Measurements from ENCODE around the gene TAAR2.
"Not testable (repeated sequence)": the region's sequence is repeated elsewhere in the genome, so short reads cannot be mapped to it uniquely, and the experiment has no call there.

TAAR2 gene

GRCh38 chr6:132614554-132614953 is 9.5 kb downstream of the TAAR2 start:
- TF ChIP-seq, protein P1, sequence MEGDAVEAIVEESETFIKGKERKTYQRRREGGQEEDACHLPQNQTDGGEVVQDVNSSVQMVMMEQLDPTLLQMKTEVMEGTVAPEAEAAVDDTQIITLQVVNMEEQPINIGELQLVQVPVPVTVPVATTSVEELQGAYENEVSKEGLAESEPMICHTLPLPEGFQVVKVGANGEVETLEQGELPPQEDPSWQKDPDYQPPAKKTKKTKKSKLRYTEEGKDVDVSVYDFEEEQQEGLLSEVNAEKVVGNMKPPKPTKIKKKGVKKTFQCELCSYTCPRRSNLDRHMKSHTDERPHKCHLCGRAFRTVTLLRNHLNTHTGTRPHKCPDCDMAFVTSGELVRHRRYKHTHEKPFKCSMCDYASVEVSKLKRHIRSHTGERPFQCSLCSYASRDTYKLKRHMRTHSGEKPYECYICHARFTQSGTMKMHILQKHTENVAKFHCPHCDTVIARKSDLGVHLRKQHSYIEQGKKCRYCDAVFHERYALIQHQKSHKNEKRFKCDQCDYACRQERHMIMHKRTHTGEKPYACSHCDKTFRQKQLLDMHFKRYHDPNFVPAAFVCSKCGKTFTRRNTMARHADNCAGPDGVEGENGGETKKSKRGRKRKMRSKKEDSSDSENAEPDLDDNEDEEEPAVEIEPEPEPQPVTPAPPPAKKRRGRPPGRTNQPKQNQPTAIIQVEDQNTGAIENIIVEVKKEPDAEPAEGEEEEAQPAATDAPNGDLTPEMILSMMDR (IDR thresholded peaks at IDR 0.05; ENCODE audit: insufficient read depth, low read depth, low read length, missing control alignments) = no peak
- peak overlapping the region; percentile 1 for H3K4me3 ChIP-seq (ENCODE audit: low read depth, low read length)
- peak; percentile 10 for DNase-seq (ENCODE audit: low read depth)

DNA sequence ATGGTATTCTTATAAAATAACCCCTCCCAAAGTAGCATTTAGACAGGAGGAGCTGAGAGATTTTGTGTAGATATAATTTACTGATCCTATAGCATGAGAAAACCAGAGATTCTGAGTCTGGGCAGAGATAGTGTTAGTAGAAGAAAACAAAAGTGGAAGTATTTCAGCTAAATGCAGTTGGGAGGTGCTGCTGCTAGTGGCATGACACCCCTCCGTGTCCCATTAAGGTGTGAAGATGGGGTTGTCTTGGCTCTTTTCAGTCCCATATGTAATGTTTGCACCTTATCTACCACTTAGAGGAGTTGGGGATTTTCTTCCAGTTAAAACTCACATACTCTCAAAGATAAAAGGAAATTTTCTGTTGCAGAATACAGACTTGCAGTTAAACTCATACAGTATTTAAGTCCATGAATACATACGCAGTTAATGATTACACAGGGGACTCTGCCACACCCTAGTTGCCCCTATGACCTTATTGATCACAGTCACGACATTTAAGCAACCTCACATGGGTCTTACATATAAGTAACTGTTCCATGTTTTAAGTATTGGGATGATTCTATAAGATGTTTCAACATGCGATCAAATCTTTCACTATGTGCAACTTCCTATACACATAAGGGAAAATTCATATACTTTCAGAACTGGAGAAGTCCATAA is 11.5 kb downstream of the TAAR2 start:
- no peak for DNase-seq (ENCODE audit: low read depth)
- no peak overlapping the region for H3K4me3 ChIP-seq (ENCODE audit: low read depth, low read length)

GRCh38 chr6:132611616-132612015 is 12.5 kb downstream of the TAAR2 start:
- H3K4me3 ChIP-seq (ENCODE audit: low read depth, low read length) = no peak overlapping the region
- DNase-seq (ENCODE audit: low read depth) = no peak
- TF ChIP-seq, protein P1 (IDR thresholded peaks at IDR 0.05; ENCODE audit: insufficient read depth, low read depth, low read length, missing control alignments) = no peak

More for the DNA sequence above, 11.5 kb downstream of the TAAR2 start:
- TF ChIP-seq, protein P1 (IDR thresholded peaks at IDR 0.05; ENCODE audit: insufficient read depth, low read depth, low read length, missing control alignments) = no peak

- TF ChIP-seq, protein P1 (IDR thresholded peaks at IDR 0.05; ENCODE audit: insufficient read depth, low read depth, low read length, missing control alignments) = no peak
These were observed 16.4 kb downstream of the TAAR2 start for GRCh38 chr6:132607544-132608233.

DNA sequence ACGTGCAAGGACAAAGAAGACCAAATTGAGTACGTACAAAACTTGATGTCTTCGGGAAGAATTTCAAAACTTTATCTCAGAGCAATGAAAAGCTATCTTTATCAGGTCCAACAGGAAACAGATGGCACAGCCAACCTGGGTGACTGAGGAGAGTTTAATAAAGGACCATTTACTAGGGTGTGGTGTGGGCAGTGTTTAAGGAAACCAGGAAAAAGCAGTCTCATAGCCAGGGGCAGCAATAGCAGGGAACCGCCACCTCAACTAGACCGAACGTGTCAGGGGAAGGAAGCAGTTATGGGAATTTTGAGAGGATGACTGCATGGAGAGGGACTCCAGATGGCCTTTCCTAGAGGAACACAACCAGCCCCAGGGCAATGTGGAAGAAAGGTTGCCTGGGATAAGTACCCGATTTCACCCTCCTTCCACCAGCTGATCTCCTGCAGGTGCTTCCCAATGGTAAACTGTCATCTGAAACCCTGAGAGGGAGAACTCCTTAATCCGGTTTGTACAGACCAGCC is 19.4 kb downstream of the TAAR2 start:
- no peak for DNase-seq (ENCODE audit: low read depth)
- TF ChIP-seq, protein P1 (IDR thresholded peaks at IDR 0.05; ENCODE audit: insufficient read depth, low read depth, low read length, missing control alignments) = no peak
- H3K4me3 ChIP-seq (ENCODE audit: low read depth, low read length) = no peak overlapping the region

More at GRCh38 chr6:132607544-132608233, 16.4 kb downstream of the TAAR2 start:
- DNase-seq (ENCODE audit: low read depth) = no peak
- no peak overlapping the region for H3K4me3 ChIP-seq (ENCODE audit: low read depth, low read length)

GRCh38 chr6:132600900-132601299 is 23.2 kb downstream of the TAAR2 start:
- not testable (repeated sequence) for H3K4me3 ChIP-seq (ENCODE audit: low read depth, low read length)

DNA sequence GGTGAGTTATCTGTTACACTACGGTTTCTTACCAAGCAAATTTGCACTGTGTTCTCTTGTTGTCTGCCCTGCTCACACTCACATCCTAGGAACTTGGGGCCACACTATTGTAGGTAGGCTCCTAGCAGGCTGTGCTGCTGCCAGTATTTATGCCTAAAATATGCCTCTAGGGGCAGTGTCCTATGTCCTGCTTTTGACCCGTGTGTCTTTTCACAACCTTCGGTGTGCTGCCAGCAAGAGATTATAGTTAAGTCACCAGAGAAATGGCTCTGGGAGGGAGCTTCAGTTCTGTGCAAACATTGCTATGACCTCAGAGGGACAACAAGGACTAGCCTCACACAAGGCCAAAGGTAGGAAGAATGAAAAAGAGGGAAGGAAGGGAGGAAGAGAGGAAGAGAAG is 25.6 kb downstream of the TAAR2 start:
- no peak overlapping the region for H3K4me3 ChIP-seq (ENCODE audit: low read depth, low read length)
- DNase-seq (ENCODE audit: low read depth) = peak; percentile 46
- TF ChIP-seq, protein P1 (IDR thresholded peaks at IDR 0.05; ENCODE audit: insufficient read depth, low read depth, low read length, missing control alignments) = peak; percentile 50

More at GRCh38 chr6:132600900-132601299, 23.2 kb downstream of the TAAR2 start:
- not testable (repeated sequence) for DNase-seq (ENCODE audit: low read depth)
